CD14-positive monocyte (primary cell): ENCODE results near the gene FRS2. TPM values are rescaled to one million over a fixed set of nuclear protein-coding genes. Genes with fewer than 3 reads are reported as not detected.

Experiments used
- DNase-seq, 3 donors: peaks; one replicate each; pipeline ENCODE4 v3.0.0-alpha.2; 2011 to 2022
- H2AFZ ChIP-seq: 2 replicates; pipeline ENCODE4 v1.6.0; 2012; ENCODE audit warnings: mild to moderate bottlenecking, low read depth, low read length, inconsistent platforms; ENCODE audit not compliant: insufficient read depth, poor library complexity, severe bottlenecking
- H3K27ac ChIP-seq, 2 donors: 1 replicate in 1 of 2; 2 replicates in 1 of 2; pipeline ENCODE4 v1.5.1; 2012 to 2013; ENCODE audit warnings: low read length in 2 of 2, control low read depth in 1 of 2, inconsistent platforms in 1 of 2, low read depth in 1 of 2, mild to moderate bottlenecking in 1 of 2
- H3K27me3 ChIP-seq, 2 donors: one replicate each; pipeline versions ENCODE4 v1.6.0 to v1.6.1; 2011 to 2013; ENCODE audit warnings: low read length in 2 of 2; ENCODE audit not compliant: control insufficient read depth in 2 of 2, insufficient read depth in 2 of 2
- H3K36me3 ChIP-seq, 2 donors: replicated peaks in 1 of 2; 1 replicate in 1 of 2; 2 replicates in 1 of 2; pipeline versions ENCODE4 v1.5.1 to v1.6.1; 2012 to 2013; ENCODE audit warnings: low read length in 2 of 2, control low read depth in 1 of 2, inconsistent platforms in 1 of 2, mild to moderate bottlenecking in 1 of 2; ENCODE audit not compliant: insufficient read depth in 2 of 2, control insufficient read depth in 1 of 2
- H3K4me1 ChIP-seq, 2 donors: 1 replicate in 1 of 2; 2 replicates in 1 of 2; pipeline versions ENCODE4 v1.5.1 to v1.6.1; 2012 to 2013; ENCODE audit warnings: low read length in 2 of 2, control low read depth in 1 of 2, inconsistent platforms in 1 of 2, mild to moderate bottlenecking in 1 of 2, moderate library complexity in 1 of 2; ENCODE audit not compliant: insufficient read depth in 2 of 2, control insufficient read depth in 1 of 2
- H3K4me2 ChIP-seq: replicated peaks from 2 replicates; pipeline ENCODE3; 2012; ENCODE audit warnings: low read length, moderate library complexity, mild to moderate bottlenecking; ENCODE audit not compliant: poor library complexity, severe bottlenecking; ENCODE audit errors: extremely low read depth
- H3K4me3 ChIP-seq, 3 experiments: fragments of 200-600 bp in 1 of 3; sonication (generic) in 1 of 3; replicated peaks in 1 of 3; 1 replicate in 2 of 3; 2 replicates in 1 of 3; pipeline ENCODE4 v1.5.1; 2011 to 2013; ENCODE audit warnings: low read length in 3 of 3, mild to moderate bottlenecking in 3 of 3, control low read depth in 2 of 3, low read depth in 2 of 3, inconsistent platforms in 1 of 3, moderate library complexity in 1 of 3
- H3K79me2 ChIP-seq: 2 replicates; pipeline ENCODE4 v1.6.0; 2012; ENCODE audit warnings: mild to moderate bottlenecking, control low read depth, inconsistent platforms, low read length, moderate library complexity; ENCODE audit not compliant: insufficient read depth
- H3K9ac ChIP-seq: 2 replicates; pipeline ENCODE4 v1.6.0; 2017; ENCODE audit warnings: low read length, mild to moderate bottlenecking; ENCODE audit not compliant: insufficient read depth, poor library complexity, severe bottlenecking
- H3K9me3 ChIP-seq, 2 donors: replicated peaks in 1 of 2; 1 replicate in 1 of 2; 2 replicates in 1 of 2; pipeline versions ENCODE4 v1.5.1 to v1.6.1; 2012 to 2013; ENCODE audit warnings: low read length in 2 of 2, control low read depth in 1 of 2; ENCODE audit not compliant: control insufficient read depth in 1 of 2, insufficient read depth in 1 of 2
- H4K20me1 ChIP-seq: 2 replicates; pipeline ENCODE4 v1.6.0; 2012; ENCODE audit warnings: mild to moderate bottlenecking, low read length, control low read depth, moderate library complexity; ENCODE audit not compliant: insufficient read depth
- H3K27ac Mint-ChIP-seq, 7 donors: one replicate each; pipeline ENCODE4 v1.8.0; 2020; ENCODE audit warnings: mild to moderate bottlenecking in 7 of 7, mixed read lengths in 7 of 7, moderate library complexity in 6 of 7, inconsistent platforms in 2 of 7
- H3K27me3 Mint-ChIP-seq, 3 donors: one replicate each; pipeline ENCODE4 v1.8.0; 2021 to 2022; ENCODE audit warnings: low read depth in 3 of 3, mild to moderate bottlenecking in 3 of 3, mixed read lengths in 3 of 3, moderate library complexity in 3 of 3, inconsistent platforms in 1 of 3
- H3K36me3 Mint-ChIP-seq, 2 donors: one replicate each; pipeline ENCODE4 v1.8.0; 2020; ENCODE audit warnings: mixed read lengths in 2 of 2, inconsistent platforms in 1 of 2, mild to moderate bottlenecking in 1 of 2
- H3K4me1 Mint-ChIP-seq: one replicate; pipeline ENCODE4 v1.8.0; 2020; ENCODE audit warnings: mild to moderate bottlenecking, mixed read lengths
- H3K4me3 Mint-ChIP-seq, 2 donors: one replicate each; pipeline ENCODE4 v1.8.0; 2020; ENCODE audit warnings: mild to moderate bottlenecking in 2 of 2, mixed read lengths in 2 of 2, moderate library complexity in 1 of 2
- H3K9me3 Mint-ChIP-seq, 7 donors: one replicate each; pipeline ENCODE4 v1.8.0; 2020 to 2022; ENCODE audit warnings: mixed read lengths in 7 of 7, mild to moderate bottlenecking in 6 of 7, moderate library complexity in 6 of 7, inconsistent platforms in 2 of 7
- CTCF ChIP-seq: fragments of 200-600 bp; IDR thresholded peaks from one replicate; pipeline ENCODE4 v1.8.0; 2022; ENCODE audit warnings: antibody characterized with exemption, mild to moderate bottlenecking
- WGBS: methylation state at CpG from one replicate; pipeline ENCODE4 v1.1.5; 2013; ENCODE audit warnings: missing lambda C conversion rate; ENCODE audit not compliant: insufficient coverage; 5-methylcytosine and 5-hydroxymethylcytosine counted together
- intact Hi-C, 2 donors: fragments of 100-400 bp; cut with micrococcal nuclease; formaldehyde crosslinking; loops; one replicate each; pipeline versions ENCODE4 v1.15.0 to v1.15.1; 2023
- polyA plus RNA-seq, 3 donors: library from polyadenylated mRNA; depleted of rRNA in 1 of 3; unstranded in 2 of 3; stranded (reverse) in 1 of 3; fragments of 300-500 nt in 2 of 3; fragments of >200 nt in 1 of 3; fragmentation: Illumina TruSeq in 2 of 3; gene quantifications; 1 replicate in 2 of 3; 2 replicates in 1 of 3; pipeline ENCODE4 v1.2.3, GENCODE V29; 2012 to 2021

FRS2 gene
- polyA plus RNA-seq, 3 donors = 6.8 to 13.6 (median 13.0) TPM

- no peaks in the 10 kb centered on the region for H3K79me2 ChIP-seq
- intact Hi-C loops = no loop called here
Observed at GRCh38 chr12:69563166-69563762, 93.1 kb downstream of the FRS2 start.

GRCh38 chr12:69566603-69567002 is 96.4 kb downstream of the FRS2 start:
- H3K4me1 ChIP-seq = no peaks in the 10 kb centered on the region
- no peaks in the 10 kb centered on the region for H3K79me2 ChIP-seq
- H2AFZ ChIP-seq = no peak overlapping the region
- H3K27ac ChIP-seq = no peak overlapping the region
- Mint-ChIP-seq H3K27me3 (no peaks in the 10 kb centered on the region), H3K9me3 (no peaks in the 10 kb centered on the region), H3K4me1 (peaks cover under 1% of the 10 kb centered on the region), H3K27ac (no peak overlapping the region), H3K4me3 (no peak overlapping the region), H3K36me3 (peaks cover 28 to 37% of the 10 kb centered on the region in 2 donors)
- H4K20me1 ChIP-seq = no peaks in the 10 kb centered on the region
- no peak overlapping the region for H3K4me2 ChIP-seq
- no peak overlapping the region for H3K9ac ChIP-seq
- peaks cover 24 to 72% of the 10 kb centered on the region in 2 donors for H3K36me3 ChIP-seq
- no peak overlapping the region for H3K4me3 ChIP-seq
- H3K9me3 ChIP-seq = no peaks in the 10 kb centered on the region
- no peak for TF ChIP-seq CTCF
- WGBS = 89% methylated on average over 3 of the region's 3 CpGs
- DNase-seq = no peak
- H3K27me3 ChIP-seq = no peaks in the 10 kb centered on the region
- intact Hi-C loops = no loop called here

More at GRCh38 chr12:69563166-69563762, 93.1 kb downstream of the FRS2 start:
- no peak overlapping the region for H3K4me2 ChIP-seq
- H3K27ac ChIP-seq = no peak overlapping the region
- H3K9ac ChIP-seq = no peak overlapping the region
- H2AFZ ChIP-seq = no peak overlapping the region
- Mint-ChIP-seq H3K9me3 (no peaks in the 10 kb centered on the region), H3K27ac (no peak overlapping the region), H3K36me3 (peaks cover 10 to 12% of the 10 kb centered on the region in 2 donors), H3K4me1 (peaks cover 2% of the 10 kb centered on the region), H3K27me3 (no peaks in the 10 kb centered on the region), H3K4me3 (no peak overlapping the region)
- no peak for TF ChIP-seq CTCF
- WGBS = 100% methylated on average over 2 of the region's 2 CpGs
- H3K27me3 ChIP-seq = no peaks in the 10 kb centered on the region
- H3K4me1 ChIP-seq = no peaks in the 10 kb centered on the region
- H3K36me3 ChIP-seq = peaks cover 15 to 45% of the 10 kb centered on the region in 2 donors
- H4K20me1 ChIP-seq = peaks cover 10% of the 10 kb centered on the region
- no peaks in the 10 kb centered on the region for H3K9me3 ChIP-seq
- no peak for DNase-seq
- H3K4me3 ChIP-seq = no peak overlapping the region
